ENCODE measurements around the gene ATP5PD.

ATP5PD gene

GRCh38 chr17:75046407-75047289, at the start of gene ATP5PD, which contains the start of gene KCTD2:
Gene ATP5PD (minus strand): TSS chr17:75046969. CDS start chr17:75042650, 4,319 bp downstream.
Gene KCTD2 (plus strand): TSS chr17:75047225. CDS start chr17:75047251, 26 bp downstream.
- peak; percentile 97 for DNase-seq

GRCh38 chr17:75096082-75096625, 49.4 kb upstream of the ATP5PD start:
- no peak for DNase-seq

- DNase-seq = no peak
Measured at GRCh38 chr17:75094871-75095399, 48.2 kb upstream of the ATP5PD start.

- no peak for DNase-seq
Measured at GRCh38 chr17:75093548-75094158, 46.9 kb upstream of the ATP5PD start.

- no peak for DNase-seq
Measured at GRCh38 chr17:75091855-75092327, 45.1 kb upstream of the ATP5PD start.

GRCh38 chr17:75090871-75091854, 44.4 kb upstream of the ATP5PD start:
- DNase-seq = no peak

- no peak for DNase-seq
Measured at GRCh38 chr17:75088465-75089417, 42.0 kb upstream of the ATP5PD start.

- DNase-seq = peak; percentile 82
Measured at GRCh38 chr17:75087558-75088453, 41.0 kb upstream of the ATP5PD start, which contains the start of gene SLC16A5. Gene SLC16A5 (plus strand): TSS chr17:75087954. CDS start chr17:75093637, 5,683 bp downstream.

GRCh38 chr17:75087182-75087557, 40.4 kb upstream of the ATP5PD start:
- no peak for DNase-seq

GRCh38 chr17:75086496-75087181, 39.9 kb upstream of the ATP5PD start:
- no peak for DNase-seq

- DNase-seq = no peak
Measured at GRCh38 chr17:75084039-75084660, 37.4 kb upstream of the ATP5PD start.

GRCh38 chr17:75082683-75083082, 35.9 kb upstream of the ATP5PD start:
- no peak for DNase-seq

- DNase-seq = no peak
Measured at GRCh38 chr17:75081611-75082540, 35.1 kb upstream of the ATP5PD start.

- no peak for DNase-seq
Measured at GRCh38 chr17:75079023-75079373, 32.2 kb upstream of the ATP5PD start.

GRCh38 chr17:75078284-75079022, 31.7 kb upstream of the ATP5PD start:
- no peak for DNase-seq

- DNase-seq = peak; percentile 82
Measured at GRCh38 chr17:75077496-75078283, 30.9 kb upstream of the ATP5PD start.
